GM23338 (cell line): ENCODE data around the gene GAA. TPM values are rescaled to one million over a fixed set of nuclear protein-coding genes. Genes with fewer than 3 reads are reported as not detected.

Experiments used
- ATAC-seq: fragments of 200-7000 bp; cut with Tn5 transposase; 3 replicates; pipeline ENCODE4 v1.9.1; 2020
- DNase-seq: peaks from one replicate; pipeline ENCODE4 v3.0.0-alpha.2; 2015; ENCODE audit warnings: low spot score
- H2AFZ ChIP-seq: fragments of 200-600 bp; sonication (generic); 2 replicates; pipeline ENCODE4 v1.8.0; 2016; ENCODE audit warnings: antibody characterized with exemption, mild to moderate bottlenecking, moderate library complexity
- H3F3A ChIP-seq: fragments of 200-600 bp; sonication (generic); replicated peaks from 2 replicates; pipeline ENCODE4 v1.8.0; 2017; ENCODE audit warnings: antibody characterized with exemption, mixed run types, low read depth
- H3K27ac ChIP-seq: fragments of 200-600 bp; sonication (generic); 2 replicates; pipeline ENCODE4 v1.6.1; 2016; ENCODE audit warnings: low read depth
- H3K27me3 ChIP-seq: fragments of 200-600 bp; sonication (generic); 2 replicates; pipeline ENCODE4 v1.8.0; 2016; ENCODE audit warnings: mild to moderate bottlenecking, mixed run types, moderate library complexity; ENCODE audit not compliant: insufficient read depth
- H3K36me3 ChIP-seq: fragments of 200-600 bp; sonication (generic); 2 replicates; pipeline ENCODE4 v1.8.0; 2016; ENCODE audit warnings: mild to moderate bottlenecking; ENCODE audit not compliant: insufficient read depth
- H3K4me1 ChIP-seq: fragments of 200-600 bp; sonication (generic); 2 replicates; pipeline ENCODE4 v1.8.0; 2016; ENCODE audit warnings: mild to moderate bottlenecking, moderate library complexity; ENCODE audit not compliant: insufficient read depth
- H3K4me2 ChIP-seq: fragments of 200-600 bp; sonication (generic); 2 replicates; pipeline ENCODE4 v1.7.1; 2017; ENCODE audit warnings: mixed run types
- H3K4me3 ChIP-seq: fragments of 200-600 bp; sonication (generic); 2 replicates; pipeline ENCODE4 v1.6.1; 2016; ENCODE audit warnings: mixed run types
- H3K79me2 ChIP-seq: fragments of 200-600 bp; sonication (generic); replicated peaks from 2 replicates; pipeline ENCODE4 v1.8.0; 2017; ENCODE audit warnings: mild to moderate bottlenecking; ENCODE audit not compliant: insufficient read depth
- H3K9me2 ChIP-seq: fragments of 200-600 bp; sonication (generic); 2 replicates; pipeline ENCODE4 v1.8.0; 2017; ENCODE audit not compliant: insufficient read depth
- H4K20me1 ChIP-seq: fragments of 200-600 bp; sonication (generic); replicated peaks from 2 replicates; pipeline ENCODE4 v1.8.0; 2017; ENCODE audit warnings: mild to moderate bottlenecking; ENCODE audit not compliant: insufficient read depth
- H3K27ac Mint-ChIP-seq: 2 replicates; pipeline ENCODE4 v1.8.0; 2020; ENCODE audit warnings: inconsistent platforms, mild to moderate bottlenecking, moderate library complexity, mixed read lengths
- H3K27me3 Mint-ChIP-seq: 3 replicates; pipeline ENCODE4 v1.8.0; 2022; ENCODE audit warnings: low read depth, mild to moderate bottlenecking, moderate library complexity, mixed read lengths, inconsistent platforms; ENCODE audit not compliant: insufficient read depth, poor library complexity
- H3K36me3 Mint-ChIP-seq: 3 replicates; pipeline ENCODE4 v1.8.0; 2021; ENCODE audit warnings: low read depth, mild to moderate bottlenecking, inconsistent platforms, moderate library complexity, mixed read lengths
- H3K4me1 Mint-ChIP-seq: 3 replicates; pipeline ENCODE4 v1.8.0; 2020; ENCODE audit warnings: mild to moderate bottlenecking, inconsistent platforms, mixed read lengths
- H3K4me3 Mint-ChIP-seq: 3 replicates; pipeline ENCODE4 v1.8.0; 2021; ENCODE audit warnings: moderate library complexity, mild to moderate bottlenecking, inconsistent platforms, mixed read lengths
- H3K9me3 Mint-ChIP-seq: 3 replicates; pipeline ENCODE4 v1.8.0; 2020; ENCODE audit warnings: moderate library complexity, mild to moderate bottlenecking, inconsistent platforms, mixed read lengths
- CREB1 ChIP-seq: fragments of 250-450 bp; sonication (Bioruptor Pico); IDR thresholded peaks from 2 replicates; pipeline ENCODE4 v1.5.0; 2020; ENCODE audit warnings: low read depth, mild to moderate bottlenecking, moderate library complexity
- EZH2 ChIP-seq: fragments of 200-600 bp; sonication (generic); IDR thresholded peaks from one replicate; pipeline ENCODE4 v1.8.0; 2017; ENCODE audit warnings: antibody characterized with exemption, mild to moderate bottlenecking, low read depth; ENCODE audit not compliant: unreplicated experiment
- EZH2phosphoT487 ChIP-seq: fragments of 200-600 bp; sonication (generic); IDR thresholded peaks from one replicate; pipeline ENCODE4 v1.8.1; 2018; ENCODE audit warnings: antibody characterized with exemption; ENCODE audit not compliant: unreplicated experiment
- JUNB ChIP-seq: IDR thresholded peaks from one replicate; pipeline ENCODE4 v1.6.1; 2016; ENCODE audit warnings: antibody characterized with exemption; ENCODE audit not compliant: unreplicated experiment
- NANOG ChIP-seq: IDR thresholded peaks from 2 replicates; pipeline ENCODE4 v1.6.1; 2016; ENCODE audit warnings: antibody characterized with exemption, borderline replicate concordance
- POLR2AphosphoS5 ChIP-seq: IDR thresholded peaks from 2 replicates; pipeline ENCODE4 v1.6.1; 2016; ENCODE audit warnings: antibody characterized with exemption, low read depth
- STAT1 ChIP-seq: IDR thresholded peaks from one replicate; pipeline ENCODE4 v1.6.1; 2016; ENCODE audit warnings: antibody characterized with exemption; ENCODE audit not compliant: unreplicated experiment
- ZNF114 ChIP-seq: fragments of 250-450 bp; sonication (Bioruptor Pico); IDR thresholded peaks from 2 replicates; pipeline ENCODE4 v1.5.0; 2020; ENCODE audit warnings: mild to moderate bottlenecking, moderate library complexity
- ZNF331 ChIP-seq: fragments of 250-450 bp; sonication (Bioruptor Pico); IDR thresholded peaks from 2 replicates; pipeline ENCODE4 v1.5.0; 2020; ENCODE audit warnings: low read depth, mild to moderate bottlenecking, moderate library complexity
- polyA plus RNA-seq: library from polyadenylated mRNA; unstranded; fragments of >200 nt; fragmentation: Nextera tagmentation; extraction: Ambion mirVana; gene quantifications from 2 replicates; pipeline ENCODE4 v1.2.1, GENCODE V29; 2016
- total RNA-seq: library from RNA; depleted of rRNA; stranded (reverse); fragments of >200 nt; shearing (Covaris generic); gene quantifications from 2 replicates; pipeline ENCODE4 v1.2.3, GENCODE V29; 2014
- TF ChIP-seq, protein P1 (sequence below): IDR thresholded peaks from one replicate; pipeline ENCODE4 v1.6.1; 2018; ENCODE audit warnings: antibody characterized with exemption; ENCODE audit not compliant: unreplicated experiment
- TF ChIP-seq, protein P2 (sequence below): fragments of 250-450 bp; sonication (Bioruptor Pico); IDR thresholded peaks from 2 replicates; pipeline ENCODE4 v1.5.0; 2020; ENCODE audit warnings: mild to moderate bottlenecking, moderate library complexity
- TF ChIP-seq, protein P3 (sequence below), 2 experiments: fragments of 200-600 bp in 1 of 2; sonication (generic) in 1 of 2; conservative IDR thresholded peaks; 2 replicates each; pipeline versions ENCODE4 v1.5.1 to v1.6.1; 2016 to 2017; ENCODE audit warnings: antibody characterized with exemption in 2 of 2, low read depth in 2 of 2, mild to moderate bottlenecking in 2 of 2, moderate library complexity in 1 of 2
- TF ChIP-seq, protein P4 (sequence below): IDR thresholded peaks from 2 replicates; pipeline ENCODE4 v1.6.1; 2016; ENCODE audit warnings: antibody characterized with exemption

Gene GAA
- total and polyA plus RNA-seq, 2 experiments from 2014 or later = 72.5 to 98.1 TPM

DNA sequence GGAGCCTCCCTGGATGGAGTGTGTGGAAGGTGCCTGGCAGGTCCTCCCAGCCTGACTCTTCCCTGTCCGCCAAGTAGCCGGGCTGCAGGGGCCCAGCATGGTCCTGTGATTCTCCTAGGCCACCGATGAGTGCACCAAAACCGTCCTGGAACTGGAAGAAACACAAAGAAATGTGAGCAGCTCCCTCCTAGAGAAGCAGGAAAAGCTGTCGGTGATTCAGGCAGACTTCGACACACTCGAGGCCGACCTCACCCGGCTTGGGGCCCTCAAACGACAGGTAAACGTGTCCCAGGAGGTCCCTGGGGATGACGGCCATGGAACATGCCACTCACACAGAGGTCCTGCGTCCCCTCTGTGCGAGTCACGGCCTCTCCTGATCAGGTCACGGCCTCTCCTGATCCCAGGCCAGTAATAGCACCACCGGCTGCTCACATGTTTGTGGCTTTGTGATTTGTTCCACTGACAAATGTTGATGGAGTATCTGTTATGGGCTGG, 4.2 kb upstream of the GAA start:
- Histone ChIP-seq H3K4me2 (no peak overlapping the region), H3K27me3 (peaks cover 8% of the 10 kb centered on the region; the same call in 1 of the 2 replicates), H3K4me3 (no peak overlapping the region), H3K27ac (no peak overlapping the region), H3F3A (0 out of 2 replicates have a peak, but pooled peaks cover 4% of the 10 kb centered on the region), H4K20me1 (no peaks in the 10 kb centered on the region), H3K79me2 (0 out of 2 replicates have a peak, but pooled peaks cover under 1% of the 10 kb centered on the region), H3K4me1 (peaks cover 5% of the 10 kb centered on the region; the same call in 1 of the 2 replicates), H3K9me2 (no peaks in the 10 kb centered on the region), H2AFZ (no peak overlapping the region), H3K36me3 (no peaks in the 10 kb centered on the region)
- Mint-ChIP-seq H3K4me3 (no peak overlapping the region), H3K4me1 (peaks cover 5% of the 10 kb centered on the region), H3K27me3 (peaks cover 17% of the 10 kb centered on the region), H3K36me3 (no peaks in the 10 kb centered on the region; the same call in 2 of the 3 replicates), H3K9me3 (no peaks in the 10 kb centered on the region; the same call in 2 of the 3 replicates), H3K27ac (no peak overlapping the region)
- ATAC-seq (no peak), DNase-seq (no peak)
- TF ChIP-seq, protein P1, sequence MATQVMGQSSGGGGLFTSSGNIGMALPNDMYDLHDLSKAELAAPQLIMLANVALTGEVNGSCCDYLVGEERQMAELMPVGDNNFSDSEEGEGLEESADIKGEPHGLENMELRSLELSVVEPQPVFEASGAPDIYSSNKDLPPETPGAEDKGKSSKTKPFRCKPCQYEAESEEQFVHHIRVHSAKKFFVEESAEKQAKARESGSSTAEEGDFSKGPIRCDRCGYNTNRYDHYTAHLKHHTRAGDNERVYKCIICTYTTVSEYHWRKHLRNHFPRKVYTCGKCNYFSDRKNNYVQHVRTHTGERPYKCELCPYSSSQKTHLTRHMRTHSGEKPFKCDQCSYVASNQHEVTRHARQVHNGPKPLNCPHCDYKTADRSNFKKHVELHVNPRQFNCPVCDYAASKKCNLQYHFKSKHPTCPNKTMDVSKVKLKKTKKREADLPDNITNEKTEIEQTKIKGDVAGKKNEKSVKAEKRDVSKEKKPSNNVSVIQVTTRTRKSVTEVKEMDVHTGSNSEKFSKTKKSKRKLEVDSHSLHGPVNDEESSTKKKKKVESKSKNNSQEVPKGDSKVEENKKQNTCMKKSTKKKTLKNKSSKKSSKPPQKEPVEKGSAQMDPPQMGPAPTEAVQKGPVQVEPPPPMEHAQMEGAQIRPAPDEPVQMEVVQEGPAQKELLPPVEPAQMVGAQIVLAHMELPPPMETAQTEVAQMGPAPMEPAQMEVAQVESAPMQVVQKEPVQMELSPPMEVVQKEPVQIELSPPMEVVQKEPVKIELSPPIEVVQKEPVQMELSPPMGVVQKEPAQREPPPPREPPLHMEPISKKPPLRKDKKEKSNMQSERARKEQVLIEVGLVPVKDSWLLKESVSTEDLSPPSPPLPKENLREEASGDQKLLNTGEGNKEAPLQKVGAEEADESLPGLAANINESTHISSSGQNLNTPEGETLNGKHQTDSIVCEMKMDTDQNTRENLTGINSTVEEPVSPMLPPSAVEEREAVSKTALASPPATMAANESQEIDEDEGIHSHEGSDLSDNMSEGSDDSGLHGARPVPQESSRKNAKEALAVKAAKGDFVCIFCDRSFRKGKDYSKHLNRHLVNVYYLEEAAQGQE = no peak
- TF ChIP-seq, protein P2, sequence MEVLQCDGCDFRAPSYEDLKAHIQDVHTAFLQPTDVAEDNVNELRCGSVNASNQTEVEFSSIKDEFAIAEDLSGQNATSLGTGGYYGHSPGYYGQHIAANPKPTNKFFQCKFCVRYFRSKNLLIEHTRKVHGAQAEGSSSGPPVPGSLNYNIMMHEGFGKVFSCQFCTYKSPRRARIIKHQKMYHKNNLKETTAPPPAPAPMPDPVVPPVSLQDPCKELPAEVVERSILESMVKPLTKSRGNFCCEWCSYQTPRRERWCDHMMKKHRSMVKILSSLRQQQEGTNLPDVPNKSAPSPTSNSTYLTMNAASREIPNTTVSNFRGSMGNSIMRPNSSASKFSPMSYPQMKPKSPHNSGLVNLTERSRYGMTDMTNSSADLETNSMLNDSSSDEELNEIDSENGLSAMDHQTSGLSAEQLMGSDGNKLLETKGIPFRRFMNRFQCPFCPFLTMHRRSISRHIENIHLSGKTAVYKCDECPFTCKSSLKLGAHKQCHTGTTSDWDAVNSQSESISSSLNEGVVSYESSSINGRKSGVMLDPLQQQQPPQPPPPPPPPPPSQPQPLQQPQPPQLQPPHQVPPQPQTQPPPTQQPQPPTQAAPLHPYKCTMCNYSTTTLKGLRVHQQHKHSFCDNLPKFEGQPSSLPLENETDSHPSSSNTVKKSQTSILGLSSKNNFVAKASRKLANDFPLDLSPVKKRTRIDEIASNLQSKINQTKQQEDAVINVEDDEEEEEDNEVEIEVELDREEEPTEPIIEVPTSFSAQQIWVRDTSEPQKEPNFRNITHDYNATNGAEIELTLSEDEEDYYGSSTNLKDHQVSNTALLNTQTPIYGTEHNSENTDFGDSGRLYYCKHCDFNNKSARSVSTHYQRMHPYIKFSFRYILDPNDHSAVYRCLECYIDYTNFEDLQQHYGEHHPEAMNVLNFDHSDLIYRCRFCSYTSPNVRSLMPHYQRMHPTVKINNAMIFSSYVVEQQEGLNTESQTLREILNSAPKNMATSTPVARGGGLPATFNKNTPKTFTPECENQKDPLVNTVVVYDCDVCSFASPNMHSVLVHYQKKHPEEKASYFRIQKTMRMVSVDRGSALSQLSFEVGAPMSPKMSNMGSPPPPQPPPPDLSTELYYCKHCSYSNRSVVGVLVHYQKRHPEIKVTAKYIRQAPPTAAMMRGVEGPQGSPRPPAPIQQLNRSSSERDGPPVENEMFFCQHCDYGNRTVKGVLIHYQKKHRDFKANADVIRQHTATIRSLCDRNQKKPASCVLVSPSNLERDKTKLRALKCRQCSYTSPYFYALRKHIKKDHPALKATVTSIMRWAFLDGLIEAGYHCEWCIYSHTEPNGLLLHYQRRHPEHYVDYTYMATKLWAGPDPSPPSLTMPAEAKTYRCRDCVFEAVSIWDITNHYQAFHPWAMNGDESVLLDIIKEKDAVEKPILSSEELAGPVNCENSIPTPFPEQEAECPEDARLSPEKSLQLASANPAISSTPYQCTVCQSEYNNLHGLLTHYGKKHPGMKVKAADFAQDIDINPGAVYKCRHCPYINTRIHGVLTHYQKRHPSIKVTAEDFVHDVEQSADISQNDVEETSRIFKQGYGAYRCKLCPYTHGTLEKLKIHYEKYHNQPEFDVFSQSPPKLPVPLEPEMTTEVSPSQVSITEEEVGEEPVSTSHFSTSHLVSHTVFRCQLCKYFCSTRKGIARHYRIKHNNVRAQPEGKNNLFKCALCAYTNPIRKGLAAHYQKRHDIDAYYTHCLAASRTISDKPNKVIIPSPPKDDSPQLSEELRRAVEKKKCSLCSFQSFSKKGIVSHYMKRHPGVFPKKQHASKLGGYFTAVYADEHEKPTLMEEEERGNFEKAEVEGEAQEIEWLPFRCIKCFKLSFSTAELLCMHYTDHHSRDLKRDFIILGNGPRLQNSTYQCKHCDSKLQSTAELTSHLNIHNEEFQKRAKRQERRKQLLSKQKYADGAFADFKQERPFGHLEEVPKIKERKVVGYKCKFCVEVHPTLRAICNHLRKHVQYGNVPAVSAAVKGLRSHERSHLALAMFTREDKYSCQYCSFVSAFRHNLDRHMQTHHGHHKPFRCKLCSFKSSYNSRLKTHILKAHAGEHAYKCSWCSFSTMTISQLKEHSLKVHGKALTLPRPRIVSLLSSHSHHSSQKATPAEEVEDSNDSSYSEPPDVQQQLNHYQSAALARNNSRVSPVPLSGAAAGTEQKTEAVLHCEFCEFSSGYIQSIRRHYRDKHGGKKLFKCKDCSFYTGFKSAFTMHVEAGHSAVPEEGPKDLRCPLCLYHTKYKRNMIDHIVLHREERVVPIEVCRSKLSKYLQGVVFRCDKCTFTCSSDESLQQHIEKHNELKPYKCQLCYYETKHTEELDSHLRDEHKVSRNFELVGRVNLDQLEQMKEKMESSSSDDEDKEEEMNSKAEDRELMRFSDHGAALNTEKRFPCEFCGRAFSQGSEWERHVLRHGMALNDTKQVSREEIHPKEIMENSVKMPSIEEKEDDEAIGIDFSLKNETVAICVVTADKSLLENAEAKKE = no peak
- TF ChIP-seq ZNF114 (CRISPR knock-in tag) = no peak
- no peak for TF ChIP-seq ZNF331 (CRISPR knock-in tag)
- no peak for TF ChIP-seq POLR2AphosphoS5
- no peak for TF ChIP-seq NANOG
- TF ChIP-seq, protein P3, sequence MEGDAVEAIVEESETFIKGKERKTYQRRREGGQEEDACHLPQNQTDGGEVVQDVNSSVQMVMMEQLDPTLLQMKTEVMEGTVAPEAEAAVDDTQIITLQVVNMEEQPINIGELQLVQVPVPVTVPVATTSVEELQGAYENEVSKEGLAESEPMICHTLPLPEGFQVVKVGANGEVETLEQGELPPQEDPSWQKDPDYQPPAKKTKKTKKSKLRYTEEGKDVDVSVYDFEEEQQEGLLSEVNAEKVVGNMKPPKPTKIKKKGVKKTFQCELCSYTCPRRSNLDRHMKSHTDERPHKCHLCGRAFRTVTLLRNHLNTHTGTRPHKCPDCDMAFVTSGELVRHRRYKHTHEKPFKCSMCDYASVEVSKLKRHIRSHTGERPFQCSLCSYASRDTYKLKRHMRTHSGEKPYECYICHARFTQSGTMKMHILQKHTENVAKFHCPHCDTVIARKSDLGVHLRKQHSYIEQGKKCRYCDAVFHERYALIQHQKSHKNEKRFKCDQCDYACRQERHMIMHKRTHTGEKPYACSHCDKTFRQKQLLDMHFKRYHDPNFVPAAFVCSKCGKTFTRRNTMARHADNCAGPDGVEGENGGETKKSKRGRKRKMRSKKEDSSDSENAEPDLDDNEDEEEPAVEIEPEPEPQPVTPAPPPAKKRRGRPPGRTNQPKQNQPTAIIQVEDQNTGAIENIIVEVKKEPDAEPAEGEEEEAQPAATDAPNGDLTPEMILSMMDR (conservative IDR thresholded peaks at IDR 0.05; ENCODE audit: low read depth in 2 of 2) = no peak
- no peak for TF ChIP-seq STAT1
- TF ChIP-seq CREB1 (CRISPR knock-in tag) = no peak
- TF ChIP-seq, protein P4, sequence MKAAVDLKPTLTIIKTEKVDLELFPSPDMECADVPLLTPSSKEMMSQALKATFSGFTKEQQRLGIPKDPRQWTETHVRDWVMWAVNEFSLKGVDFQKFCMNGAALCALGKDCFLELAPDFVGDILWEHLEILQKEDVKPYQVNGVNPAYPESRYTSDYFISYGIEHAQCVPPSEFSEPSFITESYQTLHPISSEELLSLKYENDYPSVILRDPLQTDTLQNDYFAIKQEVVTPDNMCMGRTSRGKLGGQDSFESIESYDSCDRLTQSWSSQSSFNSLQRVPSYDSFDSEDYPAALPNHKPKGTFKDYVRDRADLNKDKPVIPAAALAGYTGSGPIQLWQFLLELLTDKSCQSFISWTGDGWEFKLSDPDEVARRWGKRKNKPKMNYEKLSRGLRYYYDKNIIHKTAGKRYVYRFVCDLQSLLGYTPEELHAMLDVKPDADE = no peak
- no peak for TF ChIP-seq EZH2
- TF ChIP-seq EZH2phosphoT487 = no peak
- no peak for TF ChIP-seq JUNB
